ENCODE measurements around the gene OLFML2A. TPM values are rescaled to one million over a fixed set of nuclear protein-coding genes. Genes with fewer than 3 reads are reported as not detected.

Gene OLFML2A
- total and polyA plus RNA-seq, 2 experiments from 2014 or later: 0.11 to 0.14 TPM

DNA sequence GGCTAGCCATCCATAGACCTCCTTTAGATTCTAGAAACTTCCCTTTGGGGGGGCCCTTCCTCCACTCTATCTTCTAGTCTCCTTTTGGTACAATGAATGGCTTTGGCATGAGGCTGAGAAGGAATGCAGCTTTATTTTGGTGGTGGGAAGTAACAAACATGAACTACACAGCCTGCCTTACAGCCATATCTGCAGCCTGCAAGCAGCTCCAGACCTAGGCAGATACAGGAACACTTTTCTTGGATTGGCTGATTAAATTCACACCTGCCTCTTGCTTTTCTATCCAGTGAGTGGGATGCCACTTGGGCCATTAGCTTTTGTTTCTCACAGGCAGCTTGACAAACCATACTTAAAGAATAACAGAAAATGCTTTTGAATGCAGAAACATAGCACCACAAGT, 34.0 kb upstream of the OLFML2A start:
- Histone ChIP-seq H3K79me2 (ENCODE audit: insufficient read depth) (no peaks in the 10 kb centered on the region), H3K4me1 (ENCODE audit: insufficient read depth) (no peaks in the 10 kb centered on the region), H4K20me1 (ENCODE audit: insufficient read depth) (no peaks in the 10 kb centered on the region), H3K4me2 (ENCODE audit: unreplicated experiment) (no peak overlapping the region), H3F3A (ENCODE audit: insufficient read depth) (no peaks in the 10 kb centered on the region; the same call in 1 of the 2 replicates), H3K36me3 (ENCODE audit: low read depth) (no peaks in the 10 kb centered on the region), H3K4me3 (no peak overlapping the region), H3K9me2 (ENCODE audit: insufficient read depth) (no peaks in the 10 kb centered on the region), H3K9ac (no peak overlapping the region), H2AFZ (no peak overlapping the region), H3K27ac (no peak overlapping the region), H3K9me3 (ENCODE audit: low read depth) (no peaks in the 10 kb centered on the region), H3K27me3 (replicated peaks; ENCODE audit: insufficient read depth) (no peaks in the 10 kb centered on the region)
- DNase-seq: no peak
- TF ChIP-seq EZH2phosphoT487 (IDR thresholded peaks at IDR 0.05; ENCODE audit: insufficient read depth, low read depth) (no peak), EZH2 (IDR thresholded peaks at IDR 0.05; ENCODE audit: insufficient read depth, poor library complexity, severe bottlenecking) (no peak)
- in situ Hi-C loops (cut with MboI): no loop called here

DNA sequence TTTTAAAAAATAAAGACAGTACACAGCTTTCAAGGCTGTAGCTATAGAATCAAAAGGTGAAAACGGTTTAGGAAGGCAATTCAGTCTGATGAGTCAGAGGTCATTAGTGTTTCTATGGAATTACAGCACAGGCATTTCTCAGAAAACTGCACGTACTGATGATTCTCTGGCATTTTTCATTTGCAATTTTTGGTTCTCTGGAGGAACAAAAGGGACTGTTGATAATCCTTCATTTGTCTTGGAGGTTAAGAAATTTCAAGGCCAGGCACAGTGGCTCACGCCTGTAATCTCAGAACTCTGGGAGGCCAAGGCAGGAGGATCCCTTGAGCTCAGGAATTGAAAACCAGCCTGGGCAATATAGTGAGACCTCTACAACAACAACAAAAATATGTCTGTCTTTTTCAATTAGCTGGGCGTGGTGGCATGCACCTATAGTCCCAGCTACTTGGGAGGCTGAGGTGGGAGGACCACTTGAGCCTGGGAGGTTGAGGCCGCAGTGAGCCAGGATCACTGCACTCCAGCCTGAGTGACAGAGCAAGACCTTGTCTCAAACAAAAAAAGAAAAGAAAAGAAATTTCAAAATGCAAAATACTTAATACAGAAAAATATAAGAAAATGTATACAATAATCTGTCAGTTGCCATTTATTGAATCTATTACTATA, 33.1 kb upstream of the OLFML2A start:
- H3K79me2 ChIP-seq (ENCODE audit: insufficient read depth): no peaks in the 10 kb centered on the region
- H4K20me1 ChIP-seq (ENCODE audit: insufficient read depth): no peaks in the 10 kb centered on the region
- no peaks in the 10 kb centered on the region for H3K9me2 ChIP-seq (ENCODE audit: insufficient read depth)
- no peak for TF ChIP-seq EZH2 (IDR thresholded peaks at IDR 0.05; ENCODE audit: insufficient read depth, poor library complexity, severe bottlenecking)
- no peak for TF ChIP-seq EZH2phosphoT487 (IDR thresholded peaks at IDR 0.05; ENCODE audit: insufficient read depth, low read depth)
- no peaks in the 10 kb centered on the region for H3K4me1 ChIP-seq (ENCODE audit: insufficient read depth)
- in situ Hi-C loops (cut with MboI): no loop called here
- no peak overlapping the region for H3K4me3 ChIP-seq
- no peaks in the 10 kb centered on the region for H3K9me3 ChIP-seq (ENCODE audit: low read depth)
- no peak overlapping the region for H3K27ac ChIP-seq
- no peak overlapping the region for H3K4me2 ChIP-seq (ENCODE audit: unreplicated experiment)
- H3K27me3 ChIP-seq (replicated peaks; ENCODE audit: insufficient read depth): no peaks in the 10 kb centered on the region
- H2AFZ ChIP-seq: no peak overlapping the region
- H3K36me3 ChIP-seq (ENCODE audit: low read depth): no peaks in the 10 kb centered on the region
- peak; percentile 53 for DNase-seq
- no peaks in the 10 kb centered on the region; the same call in 1 of the 2 replicates for H3F3A ChIP-seq (ENCODE audit: insufficient read depth)
- 68 to 74% methylated on average over 5 of the region's 5 CpGs for WGBS, 2 experiments (ENCODE audit: low coverage in 1 of 2, low lambda C conversion rate in 2 of 2, missing lambda C conversion rate in 2 of 2)
- no peak overlapping the region for H3K9ac ChIP-seq

DNA sequence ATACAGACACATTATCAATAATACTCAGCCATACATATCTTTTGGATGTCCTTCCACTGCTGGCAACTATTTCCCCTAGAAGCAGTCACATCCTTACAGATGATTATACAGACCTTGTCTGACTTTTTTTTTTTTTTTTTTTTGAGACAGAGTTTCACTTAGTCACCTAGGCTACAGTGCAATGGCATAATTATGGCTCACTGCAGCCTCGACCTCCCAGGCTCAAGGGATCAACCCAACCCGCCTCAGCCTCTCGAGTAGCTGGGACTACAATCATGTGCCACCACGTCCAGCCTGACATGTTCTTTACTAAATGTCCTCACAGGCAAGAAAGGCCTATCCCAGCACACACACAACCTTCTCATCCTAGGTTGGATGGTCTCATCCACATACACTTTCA, 29.9 kb upstream of the OLFML2A start:
- Histone ChIP-seq H3K9me2 (ENCODE audit: insufficient read depth) (no peaks in the 10 kb centered on the region), H3K9ac (no peak overlapping the region), H2AFZ (no peak overlapping the region), H3K4me3 (no peak overlapping the region), H3K79me2 (ENCODE audit: insufficient read depth) (no peaks in the 10 kb centered on the region), H3K36me3 (ENCODE audit: low read depth) (no peaks in the 10 kb centered on the region), H3K4me1 (ENCODE audit: insufficient read depth) (peaks cover 8% of the 10 kb centered on the region; the same call in 1 of the 2 replicates), H3K27ac (no peak overlapping the region), H3K9me3 (ENCODE audit: low read depth) (no peaks in the 10 kb centered on the region), H3F3A (ENCODE audit: insufficient read depth) (peaks cover 8% of the 10 kb centered on the region; the same call in 1 of the 2 replicates), H4K20me1 (ENCODE audit: insufficient read depth) (no peaks in the 10 kb centered on the region), H3K4me2 (ENCODE audit: unreplicated experiment) (no peak overlapping the region), H3K27me3 (replicated peaks; ENCODE audit: insufficient read depth) (no peaks in the 10 kb centered on the region)
- no peak for TF ChIP-seq EZH2 (IDR thresholded peaks at IDR 0.05; ENCODE audit: insufficient read depth, poor library complexity, severe bottlenecking)
- TF ChIP-seq EZH2phosphoT487 (IDR thresholded peaks at IDR 0.05; ENCODE audit: insufficient read depth, low read depth): no peak
- in situ Hi-C loops (cut with MboI): no loop called here
- 83 to 93% methylated on average over 4 of the region's 4 CpGs for WGBS, 2 experiments (ENCODE audit: low coverage in 1 of 2, low lambda C conversion rate in 2 of 2, missing lambda C conversion rate in 2 of 2)
- no peak for DNase-seq

DNA sequence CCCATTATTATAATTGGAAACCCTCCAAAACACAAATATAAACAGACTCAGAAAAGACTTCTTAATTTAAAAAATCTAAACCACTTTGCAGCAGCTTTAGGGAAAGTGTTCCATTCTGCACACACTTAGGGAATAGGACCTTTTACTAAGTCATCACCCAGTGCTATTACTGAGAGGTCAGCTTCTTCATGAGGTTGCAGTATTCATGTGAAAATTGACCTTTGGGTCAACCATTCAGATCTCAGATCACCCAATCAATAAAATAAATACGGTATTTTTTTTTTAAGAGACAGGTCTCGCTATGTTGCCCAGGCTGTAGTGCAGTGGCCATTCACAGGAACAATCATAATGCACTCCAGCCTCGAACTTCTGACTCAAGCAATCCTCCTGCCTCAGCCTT, 27.6 kb upstream of the OLFML2A start:
- H3K79me2 ChIP-seq (ENCODE audit: insufficient read depth): no peaks in the 10 kb centered on the region
- no peak for DNase-seq
- H4K20me1 ChIP-seq (ENCODE audit: insufficient read depth): no peaks in the 10 kb centered on the region
- in situ Hi-C loops (cut with MboI): no loop called here
- no peaks in the 10 kb centered on the region for H3K27me3 ChIP-seq (replicated peaks; ENCODE audit: insufficient read depth)
- H3K4me2 ChIP-seq (ENCODE audit: unreplicated experiment): no peak overlapping the region
- H3F3A ChIP-seq (ENCODE audit: insufficient read depth): peaks cover 24% of the 10 kb centered on the region
- peaks cover 24% of the 10 kb centered on the region for H3K4me1 ChIP-seq (ENCODE audit: insufficient read depth)
- H3K9me3 ChIP-seq (ENCODE audit: low read depth): no peaks in the 10 kb centered on the region
- no peak for TF ChIP-seq EZH2phosphoT487 (IDR thresholded peaks at IDR 0.05; ENCODE audit: insufficient read depth, low read depth)
- no peak for TF ChIP-seq EZH2 (IDR thresholded peaks at IDR 0.05; ENCODE audit: insufficient read depth, poor library complexity, severe bottlenecking)
- no peak overlapping the region for H2AFZ ChIP-seq
- 93 to 95% methylated on average over 3 of the region's 3 CpGs for WGBS, 2 experiments (ENCODE audit: low coverage in 1 of 2, low lambda C conversion rate in 2 of 2, missing lambda C conversion rate in 2 of 2)
- no peaks in the 10 kb centered on the region for H3K36me3 ChIP-seq (ENCODE audit: low read depth)
- no peak overlapping the region for H3K27ac ChIP-seq
- H3K9ac ChIP-seq: no peak overlapping the region
- H3K9me2 ChIP-seq (ENCODE audit: insufficient read depth): no peaks in the 10 kb centered on the region
- H3K4me3 ChIP-seq: no peak overlapping the region
